22Rv1 (cell line): ENCODE results near the gene ZRSR2.

Experiments used
- CTCF ChIP-seq: fragments of 450-650 bp; IDR thresholded peaks from 2 replicates; pipeline ENCODE4 v1.5.1; 2017; ENCODE audit warnings: mild to moderate bottlenecking
- ZFX ChIP-seq: fragments of 450-650 bp; IDR thresholded peaks from 2 replicates; pipeline ENCODE4 v1.6.1; 2017; ENCODE audit warnings: antibody characterized with exemption, borderline replicate concordance

DNA sequence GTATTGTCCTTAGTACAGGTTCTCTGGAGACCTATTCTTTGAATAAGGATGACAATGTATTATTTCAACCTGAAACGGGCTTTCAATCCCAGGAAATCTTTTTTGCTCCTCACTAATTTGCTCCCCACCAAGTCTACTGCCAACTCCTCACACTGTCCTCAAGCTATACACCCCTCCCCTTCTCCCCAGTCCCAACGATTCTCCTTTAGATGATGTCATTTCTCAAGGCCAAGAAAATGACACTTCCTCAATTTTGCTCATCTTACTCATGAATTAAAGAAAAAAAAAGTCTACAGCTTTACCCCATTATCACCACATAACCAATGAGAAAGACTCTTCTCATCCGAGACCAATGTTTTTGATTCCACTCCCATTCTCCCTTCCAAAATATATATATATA, 43.8 kb downstream of the ZRSR2 start:
- TF ChIP-seq CTCF (no peak), ZFX (no peak)
